Dendritic cell treated with granulocyte-macrophage colony-stimulating factor and Interleukin-4, amounts not matched to agents 40 ng/mL and 50 ng/mL, for 4 days (primary cell): ENCODE results near the gene DPYSL4.

Experiments used
- H3K27ac Mint-ChIP-seq: one replicate; pipeline ENCODE4 v1.8.0; 2022; ENCODE audit warnings: mild to moderate bottlenecking, mixed read lengths
- H3K27me3 Mint-ChIP-seq: one replicate; pipeline ENCODE4 v1.8.0; 2022; ENCODE audit warnings: mild to moderate bottlenecking, mixed read lengths
- H3K36me3 Mint-ChIP-seq: one replicate; pipeline ENCODE4 v1.8.0; 2022; ENCODE audit warnings: low read depth, mixed read lengths
- H3K4me1 Mint-ChIP-seq: one replicate; pipeline ENCODE4 v1.8.0; 2022; ENCODE audit warnings: low read depth, mixed read lengths
- H3K4me3 Mint-ChIP-seq: one replicate; pipeline ENCODE4 v1.8.0; 2022; ENCODE audit warnings: mild to moderate bottlenecking, moderate library complexity, mixed read lengths
- H3K9me3 Mint-ChIP-seq: one replicate; pipeline ENCODE4 v1.8.0; 2022; ENCODE audit warnings: mixed read lengths
- intact Hi-C: fragments of 100-400 bp; cut with micrococcal nuclease; formaldehyde crosslinking; loops from one replicate; pipeline ENCODE4 v1.15.0; 2022

DPYSL4 gene

GRCh38 chr10:132186488-132187429 is at the start of gene DPYSL4:
TSS of gene DPYSL4 (plus strand) at chr10:132186948. CDS start at chr10:132187064, 116 bp downstream.
- H3K4me3 Mint-ChIP-seq, result peak within 1 kb of the TSS; percentile 75

GRCh38 chr10:132137111-132138072 is 49.4 kb upstream of the DPYSL4 start:
- Mint-ChIP-seq H3K36me3 (no peaks in the 10 kb centered on the region), H3K27me3 (peaks cover 11% of the 10 kb centered on the region), H3K4me1 (no peaks in the 10 kb centered on the region), H3K9me3 (no peaks in the 10 kb centered on the region), H3K27ac (no peak overlapping the region), H3K4me3 (no peak overlapping the region)
- intact Hi-C loops, result no loop called here

More at GRCh38 chr10:132186488-132187429, at the start of gene DPYSL4:
- Mint-ChIP-seq H3K36me3 (no peaks in the 10 kb centered on the region), H3K4me1 (peaks cover 11% of the 10 kb centered on the region), H3K9me3 (no peaks in the 10 kb centered on the region), H3K27ac (no peak within 1 kb of the TSS), H3K27me3 (peaks cover 74% of the 10 kb centered on the region)
- intact Hi-C loops, result no loop called here

GRCh38 chr10:132138133-132138532 is 48.6 kb upstream of the DPYSL4 start:
- no peaks in the 10 kb centered on the region for H3K4me1 Mint-ChIP-seq

GRCh38 chr10:132138596-132138995 is 48.2 kb upstream of the DPYSL4 start:
- intact Hi-C loops, result no loop called here
- H3K27ac Mint-ChIP-seq, result no peak overlapping the region
- H3K27me3 Mint-ChIP-seq, result peaks cover 13% of the 10 kb centered on the region
- H3K4me1 Mint-ChIP-seq, result no peaks in the 10 kb centered on the region
- H3K4me3 Mint-ChIP-seq, result no peak overlapping the region
- H3K36me3 Mint-ChIP-seq, result no peaks in the 10 kb centered on the region
- H3K9me3 Mint-ChIP-seq, result no peaks in the 10 kb centered on the region

More at GRCh38 chr10:132138133-132138532, 48.6 kb upstream of the DPYSL4 start:
- H3K27ac Mint-ChIP-seq, result no peak overlapping the region
- intact Hi-C loops, result no loop called here
- H3K4me3 Mint-ChIP-seq, result no peak overlapping the region
- H3K27me3 Mint-ChIP-seq, result peaks cover 11% of the 10 kb centered on the region
- no peaks in the 10 kb centered on the region for H3K36me3 Mint-ChIP-seq
- no peaks in the 10 kb centered on the region for H3K9me3 Mint-ChIP-seq

GRCh38 chr10:132139526-132139925 is 47.2 kb upstream of the DPYSL4 start:
- no peaks in the 10 kb centered on the region for H3K36me3 Mint-ChIP-seq
- H3K4me3 Mint-ChIP-seq, result no peak overlapping the region
- intact Hi-C loops, result no loop called here
- H3K4me1 Mint-ChIP-seq, result no peaks in the 10 kb centered on the region
- H3K9me3 Mint-ChIP-seq, result no peaks in the 10 kb centered on the region
- no peak overlapping the region for H3K27ac Mint-ChIP-seq
- peaks cover 13% of the 10 kb centered on the region for H3K27me3 Mint-ChIP-seq

- H3K4me1 Mint-ChIP-seq, result no peaks in the 10 kb centered on the region
- H3K27ac Mint-ChIP-seq, result no peak overlapping the region
Measured at GRCh38 chr10:132140167-132140925, 46.4 kb upstream of the DPYSL4 start.

GRCh38 chr10:132141076-132141475 is 45.7 kb upstream of the DPYSL4 start:
- no peak overlapping the region for H3K4me3 Mint-ChIP-seq
- H3K27me3 Mint-ChIP-seq, result peaks cover 16% of the 10 kb centered on the region
- H3K27ac Mint-ChIP-seq, result no peak overlapping the region
- H3K4me1 Mint-ChIP-seq, result no peaks in the 10 kb centered on the region
- H3K36me3 Mint-ChIP-seq, result no peaks in the 10 kb centered on the region
- H3K9me3 Mint-ChIP-seq, result no peaks in the 10 kb centered on the region
- intact Hi-C loops, result no loop called here

More at GRCh38 chr10:132140167-132140925, 46.4 kb upstream of the DPYSL4 start:
- intact Hi-C loops, result no loop called here
- peaks cover 16% of the 10 kb centered on the region for H3K27me3 Mint-ChIP-seq
- no peaks in the 10 kb centered on the region for H3K36me3 Mint-ChIP-seq
- no peaks in the 10 kb centered on the region for H3K9me3 Mint-ChIP-seq
- H3K4me3 Mint-ChIP-seq, result no peak overlapping the region

DNA sequence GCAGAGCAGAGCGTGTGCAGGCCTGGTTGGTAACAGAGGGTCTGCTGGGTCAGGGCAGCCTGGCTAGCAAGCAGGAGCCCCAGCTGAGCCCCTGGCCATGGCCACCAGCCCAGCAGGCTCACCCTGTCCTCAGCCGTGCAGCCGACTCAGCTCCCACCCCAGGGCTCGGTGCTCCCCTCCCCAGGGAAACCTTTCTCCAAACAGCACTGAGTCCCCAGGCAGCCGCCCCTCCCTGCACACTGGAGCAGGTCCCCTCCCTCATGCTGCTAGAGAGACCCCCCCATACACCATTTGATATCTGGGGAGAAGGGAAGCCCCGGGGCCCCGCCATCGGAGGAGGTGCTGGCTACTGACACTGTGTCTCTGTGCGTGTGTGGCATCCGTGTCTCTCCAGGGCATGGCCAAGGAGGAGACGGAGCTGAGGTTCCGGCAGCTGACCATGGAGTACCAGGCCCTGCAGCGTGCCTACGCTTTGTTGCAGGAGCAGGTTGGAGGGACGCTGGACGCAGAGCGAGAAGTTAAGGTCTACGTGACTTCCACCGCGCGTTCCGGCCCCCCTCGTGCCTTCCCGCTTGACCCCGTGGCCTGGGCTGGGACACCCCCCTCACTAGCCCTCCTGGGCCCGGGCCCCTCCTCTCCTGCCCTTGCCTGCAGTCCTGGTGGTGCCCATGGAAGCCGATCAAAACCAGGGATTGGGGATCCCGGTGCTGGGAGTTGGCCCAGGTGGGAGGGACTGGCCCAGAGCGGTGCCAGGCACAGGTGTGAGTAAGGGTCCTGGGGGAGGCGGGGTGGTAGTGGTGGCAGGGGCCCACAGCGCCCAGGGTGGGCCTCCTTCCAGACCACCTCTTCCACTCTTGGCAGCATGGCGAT is 45.0 kb upstream of the DPYSL4 start:
- H3K4me1 Mint-ChIP-seq, result no peaks in the 10 kb centered on the region

GRCh38 chr10:132142396-132143161 is 44.2 kb upstream of the DPYSL4 start:
- no peaks in the 10 kb centered on the region for H3K4me1 Mint-ChIP-seq
- peaks cover 16% of the 10 kb centered on the region for H3K27me3 Mint-ChIP-seq
- H3K9me3 Mint-ChIP-seq, result no peaks in the 10 kb centered on the region
- H3K4me3 Mint-ChIP-seq, result no peak overlapping the region
- H3K36me3 Mint-ChIP-seq, result no peaks in the 10 kb centered on the region
- intact Hi-C loops, result no loop called here
- no peak overlapping the region for H3K27ac Mint-ChIP-seq

More for the DNA sequence above, 45.0 kb upstream of the DPYSL4 start:
- Mint-ChIP-seq H3K36me3 (no peaks in the 10 kb centered on the region), H3K9me3 (no peaks in the 10 kb centered on the region), H3K27ac (no peak overlapping the region), H3K4me3 (no peak overlapping the region), H3K27me3 (peaks cover 16% of the 10 kb centered on the region)
- intact Hi-C loops, result no loop called here

GRCh38 chr10:132143162-132143561 is 43.6 kb upstream of the DPYSL4 start:
- Mint-ChIP-seq H3K27me3 (peaks cover 16% of the 10 kb centered on the region), H3K9me3 (no peaks in the 10 kb centered on the region), H3K4me3 (no peak overlapping the region), H3K36me3 (no peaks in the 10 kb centered on the region), H3K27ac (no peak overlapping the region), H3K4me1 (no peaks in the 10 kb centered on the region)
- intact Hi-C loops, result no loop called here

DNA sequence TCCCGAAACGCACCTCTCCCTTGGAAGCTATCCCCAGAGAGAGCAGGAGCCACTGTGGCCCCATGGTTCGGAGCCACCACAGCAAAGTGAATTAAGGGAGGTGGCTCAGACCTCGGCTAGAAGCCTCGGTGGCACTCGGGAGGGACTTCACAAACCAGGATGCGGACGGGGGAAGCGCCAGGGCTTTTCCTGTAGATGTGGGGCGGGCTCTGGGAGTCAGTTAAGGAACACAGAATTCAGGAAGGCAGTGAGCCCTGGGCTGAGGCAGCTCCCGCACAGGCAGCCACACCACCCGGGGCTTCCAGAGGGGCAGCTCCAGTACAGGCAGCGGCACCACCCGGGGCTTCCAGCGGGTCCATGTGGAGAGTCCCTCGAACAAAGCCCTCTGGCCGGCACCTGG is 42.7 kb upstream of the DPYSL4 start:
- Mint-ChIP-seq H3K4me1 (no peaks in the 10 kb centered on the region), H3K4me3 (no peak overlapping the region), H3K36me3 (no peaks in the 10 kb centered on the region), H3K27ac (no peak overlapping the region), H3K27me3 (peaks cover 16% of the 10 kb centered on the region), H3K9me3 (no peaks in the 10 kb centered on the region)
- intact Hi-C loops, result no loop called here

- Mint-ChIP-seq H3K4me3 (no peak overlapping the region), H3K36me3 (no peaks in the 10 kb centered on the region), H3K27ac (no peak overlapping the region), H3K27me3 (peaks cover 16% of the 10 kb centered on the region), H3K4me1 (no peaks in the 10 kb centered on the region), H3K9me3 (no peaks in the 10 kb centered on the region)
- intact Hi-C loops, result no loop called here
Measured at GRCh38 chr10:132145002-132145401, 41.7 kb upstream of the DPYSL4 start.
